ENCODE measurements around the gene DMGDH.

DNA sequence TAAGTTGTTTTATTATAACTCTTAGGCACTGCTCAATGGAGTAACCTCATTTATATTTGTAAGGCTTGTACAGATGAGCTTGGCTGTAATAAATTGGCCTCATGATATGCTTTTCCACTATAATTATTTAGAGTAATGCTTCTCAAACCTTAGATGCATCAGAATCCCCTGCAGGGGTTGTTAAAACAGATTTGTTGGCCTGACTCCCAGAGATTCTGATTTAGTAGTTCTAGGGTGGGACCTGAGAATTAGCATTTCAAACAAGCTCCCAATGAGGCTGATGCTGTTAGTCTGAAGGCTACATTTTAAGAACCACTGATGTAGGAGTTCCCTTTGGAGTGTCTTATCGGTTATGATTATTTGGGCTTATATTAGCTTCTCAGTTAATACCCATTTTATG is 46.1 kb downstream of the DMGDH start:
- TF ChIP-seq EP300 (IDR thresholded peaks at IDR 0.05), result no peak
- TF ChIP-seq, protein P1, sequence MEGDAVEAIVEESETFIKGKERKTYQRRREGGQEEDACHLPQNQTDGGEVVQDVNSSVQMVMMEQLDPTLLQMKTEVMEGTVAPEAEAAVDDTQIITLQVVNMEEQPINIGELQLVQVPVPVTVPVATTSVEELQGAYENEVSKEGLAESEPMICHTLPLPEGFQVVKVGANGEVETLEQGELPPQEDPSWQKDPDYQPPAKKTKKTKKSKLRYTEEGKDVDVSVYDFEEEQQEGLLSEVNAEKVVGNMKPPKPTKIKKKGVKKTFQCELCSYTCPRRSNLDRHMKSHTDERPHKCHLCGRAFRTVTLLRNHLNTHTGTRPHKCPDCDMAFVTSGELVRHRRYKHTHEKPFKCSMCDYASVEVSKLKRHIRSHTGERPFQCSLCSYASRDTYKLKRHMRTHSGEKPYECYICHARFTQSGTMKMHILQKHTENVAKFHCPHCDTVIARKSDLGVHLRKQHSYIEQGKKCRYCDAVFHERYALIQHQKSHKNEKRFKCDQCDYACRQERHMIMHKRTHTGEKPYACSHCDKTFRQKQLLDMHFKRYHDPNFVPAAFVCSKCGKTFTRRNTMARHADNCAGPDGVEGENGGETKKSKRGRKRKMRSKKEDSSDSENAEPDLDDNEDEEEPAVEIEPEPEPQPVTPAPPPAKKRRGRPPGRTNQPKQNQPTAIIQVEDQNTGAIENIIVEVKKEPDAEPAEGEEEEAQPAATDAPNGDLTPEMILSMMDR (IDR thresholded peaks at IDR 0.05), result no peak
- TF ChIP-seq POLR2AphosphoS5 (IDR thresholded peaks at IDR 0.05), result no peak

Measured in sigmoid colon (tissue), 4 donors.